HG02981 (cell line): Measurements from ENCODE around the gene TOM1L2.
A peak's percentile ranks its signal among the peaks of the same experiment; 100 is the strongest.
"Not testable (repeated sequence)": the region's sequence is repeated elsewhere in the genome, so short reads cannot be mapped to it uniquely, and the experiment has no call there.

ENCODE experiments used
- ATAC-seq: cut with Tn5 transposase; IDR thresholded peaks from one replicate; pipeline ENCODE4 v1.9.1; 2021; ENCODE audit warnings: mild to moderate bottlenecking, moderate library complexity; ENCODE audit not compliant: unreplicated experiment

TOM1L2 gene

DNA sequence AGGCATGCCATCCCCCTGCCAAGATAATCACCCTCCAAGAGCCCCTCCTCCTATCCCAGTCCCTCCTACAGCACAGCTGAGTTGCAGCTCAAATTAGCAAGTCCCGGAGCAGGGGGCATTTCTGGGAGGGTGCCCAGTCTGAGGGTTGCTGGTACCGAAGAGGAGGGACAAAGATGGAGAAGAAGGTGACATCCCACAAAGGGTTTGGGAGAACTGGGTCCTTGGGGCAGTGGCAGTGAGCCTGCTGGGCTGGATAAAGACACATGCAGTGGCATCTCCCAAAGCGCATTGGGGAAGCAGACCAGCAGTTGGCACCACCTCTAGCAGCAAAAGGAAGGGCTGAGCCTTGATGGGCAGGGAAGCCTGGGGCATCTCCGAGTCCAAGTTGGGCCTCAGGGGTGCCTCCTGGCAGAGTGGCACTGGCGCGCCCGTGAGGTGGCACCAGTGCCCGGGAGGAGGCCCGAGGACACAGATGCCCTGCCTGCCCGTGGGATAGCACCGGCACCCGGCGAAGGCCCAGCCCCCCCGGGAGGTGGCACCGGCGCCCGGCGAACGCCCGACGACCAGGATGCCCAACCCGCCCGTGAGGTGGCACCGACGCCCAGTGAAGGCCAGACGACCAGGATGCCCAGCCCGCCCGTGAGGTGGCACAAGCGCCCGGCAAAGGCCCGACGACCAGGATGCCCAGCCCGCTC lies 622 bp downstream of the TOM1L2 start:
- no peak for ATAC-seq

DNA sequence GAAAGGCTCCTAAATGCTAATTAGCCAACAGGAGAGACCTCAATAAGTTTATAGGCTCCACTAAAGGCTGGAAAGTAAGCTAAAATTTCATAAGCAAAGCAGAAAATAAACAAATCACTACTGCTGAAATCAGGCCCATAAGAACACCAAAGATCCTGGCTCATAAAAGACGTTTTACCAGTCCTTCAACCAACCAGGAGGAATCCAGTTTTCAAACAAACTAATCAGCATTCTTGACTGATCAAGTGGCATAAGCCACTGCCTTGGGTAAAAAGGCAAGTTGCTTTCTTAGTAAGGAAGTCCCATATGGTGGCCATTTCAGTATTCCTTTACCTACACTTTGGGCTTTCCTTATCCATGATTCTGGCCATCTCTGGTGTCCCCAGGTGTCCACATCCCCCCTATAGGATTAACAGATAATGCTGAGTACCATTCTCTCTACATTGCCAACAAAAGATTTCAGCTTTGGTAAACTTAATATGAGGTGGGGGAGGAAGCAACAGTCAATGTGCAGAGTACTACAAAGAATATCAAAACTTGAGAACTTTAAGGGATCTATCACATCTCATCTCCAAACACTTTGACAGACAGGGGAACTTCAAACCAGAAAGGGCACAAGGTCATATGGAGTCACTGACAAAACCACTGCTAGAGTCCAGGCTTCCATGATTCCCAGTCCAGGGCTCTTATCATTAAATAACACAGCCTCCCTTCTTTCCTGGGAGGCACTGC lies 1.3 kb downstream of the TOM1L2 start:
- no peak for ATAC-seq

GRCh38 chr17:17966399-17966798 lies 5.8 kb downstream of the TOM1L2 start:
- ATAC-seq = no peak

GRCh38 chr17:17965152-17965721 lies 7.0 kb downstream of the TOM1L2 start:
- ATAC-seq = no peak

DNA sequence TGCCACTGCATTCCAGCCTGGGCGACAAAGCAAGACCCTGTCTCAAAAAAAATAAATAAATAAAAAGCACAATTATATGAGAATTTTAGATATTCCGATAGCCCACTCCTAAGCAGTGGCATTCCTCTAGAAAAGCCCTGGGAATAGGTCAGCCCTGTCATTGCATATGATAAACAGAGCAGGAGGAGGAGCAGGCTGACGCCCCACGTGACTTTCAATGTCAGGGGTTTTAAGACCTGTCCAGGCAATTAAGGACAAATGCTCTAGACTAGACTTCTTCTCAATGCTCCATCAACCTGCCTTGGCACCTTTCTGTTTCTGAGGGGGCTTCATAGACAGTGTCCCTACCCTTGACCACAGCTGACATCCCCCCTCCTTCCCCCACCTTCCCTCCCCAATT lies 7.5 kb downstream of the TOM1L2 start:
- ATAC-seq = no peak

DNA sequence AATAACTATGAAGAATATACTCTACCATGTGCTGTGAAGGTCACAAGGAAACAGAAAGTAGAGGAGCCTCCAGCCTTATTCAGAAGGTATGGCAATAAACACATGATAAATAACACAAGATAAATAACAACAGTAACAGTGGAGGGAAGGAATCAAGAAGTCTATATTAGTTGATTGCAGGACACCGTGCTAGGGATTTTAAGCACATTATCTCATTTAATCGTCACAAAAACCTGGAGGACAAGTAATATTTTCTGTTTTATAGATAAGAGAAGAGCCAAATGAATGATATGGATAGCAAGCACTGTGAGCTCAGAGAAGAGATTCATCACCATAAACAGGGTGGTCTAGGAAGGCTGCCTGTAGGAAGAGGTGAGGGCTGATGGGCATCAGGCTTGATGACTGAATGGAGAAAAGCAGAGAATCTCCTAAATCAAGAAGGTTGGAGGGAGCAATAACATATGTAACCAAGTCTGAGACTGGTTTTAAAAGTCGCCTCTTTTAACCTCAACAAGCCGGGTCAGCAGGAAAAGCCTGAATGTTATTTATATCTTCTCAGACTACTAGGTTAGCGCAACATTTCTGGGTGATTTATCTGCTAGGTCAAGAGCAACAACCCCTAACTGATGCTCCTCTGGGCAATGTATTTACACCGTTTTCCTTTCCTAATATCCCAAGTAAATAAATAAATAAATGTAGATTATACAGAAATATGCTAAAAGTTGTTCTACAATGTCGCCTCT lies 8.3 kb downstream of the TOM1L2 start:
- no peak for ATAC-seq

- no peak for ATAC-seq
These were observed 9.1 kb downstream of the TOM1L2 start for GRCh38 chr17:17963066-17963465.

DNA sequence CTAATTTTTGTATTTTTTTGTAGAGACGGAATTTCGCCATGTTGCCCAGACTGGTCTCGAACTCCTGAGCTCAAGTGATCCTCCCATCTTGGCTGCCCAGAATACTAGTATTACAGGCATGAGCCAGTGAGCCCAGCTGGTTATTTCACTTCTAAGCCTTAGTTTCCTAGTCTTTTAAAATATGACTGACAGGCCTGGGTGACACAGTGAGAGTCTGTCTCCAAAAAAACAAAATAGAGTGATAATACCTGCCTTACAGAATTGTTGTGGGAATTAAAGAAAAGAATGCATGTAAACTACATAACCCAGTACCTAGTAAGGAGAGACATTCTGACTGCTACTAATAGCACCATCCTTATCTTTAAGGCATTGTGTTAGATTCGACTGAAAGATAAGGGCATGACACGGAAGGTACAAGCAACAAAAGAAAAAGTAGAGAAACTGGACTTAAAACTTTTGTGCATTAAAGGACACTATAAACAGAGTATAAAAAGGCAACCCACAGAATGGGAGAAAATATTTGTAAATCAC lies 11.6 kb downstream of the TOM1L2 start:
- no peak for ATAC-seq

DNA sequence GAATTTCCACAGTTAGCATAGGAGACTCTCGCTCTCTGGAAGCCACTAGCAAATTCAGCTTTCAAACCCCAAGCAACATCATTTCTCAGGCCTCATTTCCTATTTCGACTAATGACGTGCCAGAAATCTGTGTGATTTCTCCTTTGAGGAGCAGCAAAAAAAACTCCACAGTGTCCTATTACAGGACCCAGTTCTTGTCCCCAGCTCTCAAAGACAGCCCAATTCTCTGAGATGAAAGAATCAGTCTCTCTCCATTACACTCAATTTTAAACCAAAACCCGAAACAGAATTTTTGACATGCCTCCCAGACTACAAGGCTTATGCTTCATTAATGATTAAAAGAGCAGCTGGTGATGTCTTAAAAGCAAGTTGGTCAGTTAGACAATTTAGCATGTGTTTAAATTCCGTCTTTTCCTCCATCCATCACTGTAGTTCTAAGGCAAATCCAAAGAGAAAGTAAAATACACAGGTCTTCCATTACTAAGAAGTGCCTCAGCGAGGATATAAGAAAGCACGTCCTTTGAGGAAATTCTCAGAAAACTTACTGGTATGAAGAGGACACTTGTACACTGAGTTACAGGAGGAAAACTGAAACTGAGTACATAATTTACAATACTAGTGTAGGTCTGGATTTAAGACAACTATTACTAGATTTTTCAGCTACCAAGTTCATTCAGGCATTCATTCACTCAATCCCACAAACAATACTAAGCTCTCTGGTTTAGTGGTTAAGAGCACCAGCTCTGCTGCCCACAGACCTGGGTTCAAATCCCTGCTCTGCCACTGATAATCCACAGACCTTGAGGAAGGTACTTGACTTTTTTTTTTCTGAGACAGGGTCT lies 12.5 kb downstream of the TOM1L2 start:
- peak; percentile 61 for ATAC-seq

DNA sequence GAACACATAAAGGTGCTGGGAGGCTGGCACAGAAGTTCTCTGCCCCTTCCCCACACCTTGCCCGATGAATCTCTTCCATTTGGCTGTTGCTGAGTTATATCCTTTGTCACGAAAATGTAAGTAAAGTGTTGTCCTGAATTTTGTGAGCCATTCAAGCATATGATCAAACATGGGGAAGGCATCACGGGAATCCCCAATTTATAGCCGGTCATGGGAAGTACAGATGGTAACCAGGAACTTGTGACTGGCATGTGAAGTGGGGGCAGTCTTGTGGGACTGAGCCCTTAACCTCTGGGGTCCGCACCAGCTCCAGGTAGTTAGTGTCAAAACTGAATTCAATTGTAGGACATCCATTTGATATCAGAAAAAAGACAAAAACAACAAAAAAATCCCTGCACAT lies 13.2 kb downstream of the TOM1L2 start:
- ATAC-seq = no peak

DNA sequence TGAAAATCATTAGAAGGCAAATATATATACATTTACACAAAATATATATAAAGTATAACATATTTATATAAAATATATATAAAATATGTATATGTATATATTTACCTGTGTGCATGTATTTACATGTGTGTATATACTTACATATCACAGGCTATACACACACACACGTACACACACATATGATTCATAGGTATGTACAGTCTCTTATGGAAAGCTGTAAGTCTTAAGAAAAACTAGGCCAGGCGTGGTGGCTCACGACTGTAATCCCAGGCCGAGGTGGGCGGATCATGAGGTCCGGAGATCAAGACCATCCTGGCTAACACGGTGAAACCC lies 14.7 kb downstream of the TOM1L2 start:
- no peak for ATAC-seq

DNA sequence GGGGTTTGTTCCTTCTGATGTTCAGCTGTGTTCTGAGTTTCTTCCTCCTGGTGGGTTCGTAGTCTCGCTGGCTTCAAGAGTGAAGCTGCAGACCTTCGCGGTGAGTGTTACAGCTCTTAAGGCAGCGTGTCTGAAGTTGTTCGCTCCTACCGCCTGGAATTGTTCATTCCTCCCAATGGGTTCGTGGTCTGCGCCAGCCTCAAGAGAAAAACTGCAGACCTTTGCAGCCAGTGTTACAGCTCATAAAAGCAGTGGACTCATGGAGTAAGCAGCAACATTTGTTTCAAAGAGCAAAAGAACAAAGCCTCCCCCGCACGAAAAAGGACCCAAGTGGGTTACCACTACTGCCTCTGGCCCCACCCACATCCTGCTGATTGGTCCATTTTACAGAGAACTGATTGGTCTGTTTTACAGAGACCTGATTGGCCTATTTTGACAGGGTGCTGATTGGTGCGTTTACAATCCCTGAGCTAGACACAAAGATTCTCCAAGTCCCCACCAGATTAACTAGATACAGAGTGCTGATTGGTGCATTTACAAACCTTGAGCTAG lies 16.3 kb downstream of the TOM1L2 start:
- not testable (repeated sequence) for ATAC-seq

DNA sequence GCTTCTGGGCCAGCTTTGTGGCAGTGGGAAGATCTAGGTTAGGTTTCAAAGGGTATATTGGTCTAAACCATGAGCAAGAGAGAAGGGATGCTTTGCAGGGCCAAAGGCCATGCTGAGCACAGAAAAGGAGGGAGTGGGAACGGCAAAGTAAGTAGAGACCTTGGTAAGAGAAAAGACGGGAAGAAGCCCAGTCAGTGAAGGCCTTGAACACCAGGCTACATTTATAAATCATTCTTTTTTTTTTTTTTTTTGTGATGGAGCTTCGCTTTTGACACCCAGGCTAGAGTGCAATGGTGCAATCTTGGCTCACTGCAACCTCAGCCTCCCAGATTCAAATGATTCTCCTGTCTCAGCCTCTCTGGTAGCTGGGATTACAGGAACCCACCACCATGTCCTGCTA lies 18.1 kb downstream of the TOM1L2 start:
- no peak for ATAC-seq

- ATAC-seq = no peak
These were observed 19.5 kb downstream of the TOM1L2 start for GRCh38 chr17:17952691-17953090.

DNA sequence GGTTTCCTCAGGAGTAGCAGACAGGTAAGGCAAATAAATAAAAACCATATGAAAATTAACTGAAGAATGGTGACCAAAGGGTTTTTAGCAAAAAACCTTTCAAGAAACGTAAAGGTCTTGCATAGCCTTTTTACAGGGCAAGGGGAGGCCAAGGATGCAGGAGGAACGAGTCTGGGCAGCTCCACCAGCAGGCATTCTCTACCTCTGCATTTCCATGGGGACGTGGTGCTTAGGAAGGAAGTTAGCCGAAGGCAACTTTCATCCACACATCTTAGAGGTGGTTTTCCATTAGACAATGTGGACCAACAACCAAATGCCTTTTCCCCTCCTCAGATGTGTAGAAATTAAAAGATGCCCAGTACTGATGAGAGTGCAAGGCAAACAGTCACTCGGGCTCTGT lies 20.7 kb downstream of the TOM1L2 start:
- no peak for ATAC-seq

- ATAC-seq = no peak
These were observed 21.4 kb downstream of the TOM1L2 start for GRCh38 chr17:17950806-17951205.

GRCh38 chr17:17950347-17950746 lies 21.9 kb downstream of the TOM1L2 start:
- no peak for ATAC-seq

DNA sequence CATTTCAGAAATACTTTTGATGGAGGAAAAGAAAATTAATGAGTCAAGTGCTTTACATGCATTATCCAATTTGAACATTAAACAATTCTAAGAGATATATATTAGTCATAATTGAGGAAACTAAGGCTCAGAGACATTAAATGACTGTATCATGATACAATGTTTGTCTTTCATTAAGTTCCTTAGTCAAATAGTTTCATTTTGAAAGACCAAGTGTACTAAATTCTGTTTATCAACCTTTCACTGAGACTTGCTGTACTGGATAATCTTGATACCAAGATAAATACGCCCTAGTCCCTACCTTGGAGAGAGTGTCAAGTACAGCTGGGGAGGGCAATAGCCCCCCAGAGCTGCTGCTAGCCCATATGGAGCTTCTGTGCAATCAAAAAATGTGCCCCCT lies 24.2 kb downstream of the TOM1L2 start:
- ATAC-seq = no peak

DNA sequence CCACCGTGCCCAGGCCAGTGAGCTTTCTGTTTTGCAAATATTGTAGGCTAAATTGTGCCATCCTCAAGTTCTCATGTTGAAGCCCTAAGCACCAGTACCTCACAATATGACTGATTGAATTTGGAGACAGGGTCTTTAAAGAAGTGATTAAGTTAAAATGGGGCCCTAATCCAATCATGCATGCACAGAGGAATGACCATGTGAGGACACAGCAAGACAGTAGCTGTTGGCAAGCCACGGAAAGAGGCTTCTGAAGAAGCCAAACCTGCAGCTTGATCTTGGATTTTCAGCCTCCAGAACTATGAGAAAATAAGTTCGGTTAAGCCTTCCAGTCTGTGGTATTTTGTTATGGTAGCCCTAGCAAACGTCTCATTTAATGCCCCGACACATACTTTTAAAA lies 24.9 kb downstream of the TOM1L2 start:
- ATAC-seq = no peak

DNA sequence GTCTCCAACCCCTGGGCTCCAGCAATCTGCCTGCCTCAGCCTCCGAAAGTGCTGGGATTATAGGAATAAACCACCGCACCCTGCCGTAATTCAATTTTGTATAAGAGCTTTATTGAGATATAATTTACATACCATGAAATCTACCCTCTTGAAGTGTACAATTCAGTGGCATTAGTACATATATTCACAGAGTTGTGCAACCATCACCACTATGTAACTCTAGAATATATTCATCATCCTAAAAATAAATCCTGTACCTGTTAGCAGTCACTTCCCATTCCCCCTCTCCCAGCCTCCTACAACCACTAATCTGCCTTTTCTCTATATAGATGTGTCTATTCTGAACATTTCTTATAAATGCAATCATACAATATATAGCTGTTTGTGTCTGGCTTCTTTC lies 26.1 kb downstream of the TOM1L2 start:
- no peak for ATAC-seq
